CD14-positive monocyte (primary cell): ENCODE results near the gene SNN. TPM values are rescaled to one million over a fixed set of nuclear protein-coding genes. Genes with fewer than 3 reads are reported as not detected.

Experiments used
- DNase-seq, 3 donors: peaks; one replicate each; pipeline ENCODE4 v3.0.0-alpha.2; 2011 to 2022
- H2AFZ ChIP-seq: 2 replicates; pipeline ENCODE4 v1.6.0; 2012; ENCODE audit warnings: mild to moderate bottlenecking, low read depth, low read length, inconsistent platforms; ENCODE audit not compliant: insufficient read depth, poor library complexity, severe bottlenecking
- H3K27ac ChIP-seq, 2 donors: 1 replicate in 1 of 2; 2 replicates in 1 of 2; pipeline ENCODE4 v1.5.1; 2012 to 2013; ENCODE audit warnings: low read length in 2 of 2, control low read depth in 1 of 2, inconsistent platforms in 1 of 2, low read depth in 1 of 2, mild to moderate bottlenecking in 1 of 2
- H3K27me3 ChIP-seq, 2 donors: one replicate each; pipeline versions ENCODE4 v1.6.0 to v1.6.1; 2011 to 2013; ENCODE audit warnings: low read length in 2 of 2; ENCODE audit not compliant: control insufficient read depth in 2 of 2, insufficient read depth in 2 of 2
- H3K36me3 ChIP-seq, 2 donors: replicated peaks in 1 of 2; 1 replicate in 1 of 2; 2 replicates in 1 of 2; pipeline versions ENCODE4 v1.5.1 to v1.6.1; 2012 to 2013; ENCODE audit warnings: low read length in 2 of 2, control low read depth in 1 of 2, inconsistent platforms in 1 of 2, mild to moderate bottlenecking in 1 of 2; ENCODE audit not compliant: insufficient read depth in 2 of 2, control insufficient read depth in 1 of 2
- H3K4me1 ChIP-seq, 2 donors: 1 replicate in 1 of 2; 2 replicates in 1 of 2; pipeline versions ENCODE4 v1.5.1 to v1.6.1; 2012 to 2013; ENCODE audit warnings: low read length in 2 of 2, control low read depth in 1 of 2, inconsistent platforms in 1 of 2, mild to moderate bottlenecking in 1 of 2, moderate library complexity in 1 of 2; ENCODE audit not compliant: insufficient read depth in 2 of 2, control insufficient read depth in 1 of 2
- H3K4me2 ChIP-seq: replicated peaks from 2 replicates; pipeline ENCODE3; 2012; ENCODE audit warnings: low read length, moderate library complexity, mild to moderate bottlenecking; ENCODE audit not compliant: poor library complexity, severe bottlenecking; ENCODE audit errors: extremely low read depth
- H3K4me3 ChIP-seq, 3 experiments: fragments of 200-600 bp in 1 of 3; sonication (generic) in 1 of 3; replicated peaks in 1 of 3; 1 replicate in 2 of 3; 2 replicates in 1 of 3; pipeline ENCODE4 v1.5.1; 2011 to 2013; ENCODE audit warnings: low read length in 3 of 3, mild to moderate bottlenecking in 3 of 3, control low read depth in 2 of 3, low read depth in 2 of 3, inconsistent platforms in 1 of 3, moderate library complexity in 1 of 3
- H3K79me2 ChIP-seq: 2 replicates; pipeline ENCODE4 v1.6.0; 2012; ENCODE audit warnings: mild to moderate bottlenecking, control low read depth, inconsistent platforms, low read length, moderate library complexity; ENCODE audit not compliant: insufficient read depth
- H3K9ac ChIP-seq: 2 replicates; pipeline ENCODE4 v1.6.0; 2017; ENCODE audit warnings: low read length, mild to moderate bottlenecking; ENCODE audit not compliant: insufficient read depth, poor library complexity, severe bottlenecking
- H3K9me3 ChIP-seq, 2 donors: replicated peaks in 1 of 2; 1 replicate in 1 of 2; 2 replicates in 1 of 2; pipeline versions ENCODE4 v1.5.1 to v1.6.1; 2012 to 2013; ENCODE audit warnings: low read length in 2 of 2, control low read depth in 1 of 2; ENCODE audit not compliant: control insufficient read depth in 1 of 2, insufficient read depth in 1 of 2
- H4K20me1 ChIP-seq: 2 replicates; pipeline ENCODE4 v1.6.0; 2012; ENCODE audit warnings: mild to moderate bottlenecking, low read length, control low read depth, moderate library complexity; ENCODE audit not compliant: insufficient read depth
- H3K27ac Mint-ChIP-seq, 7 donors: one replicate each; pipeline ENCODE4 v1.8.0; 2020; ENCODE audit warnings: mild to moderate bottlenecking in 7 of 7, mixed read lengths in 7 of 7, moderate library complexity in 6 of 7, inconsistent platforms in 2 of 7
- H3K27me3 Mint-ChIP-seq, 3 donors: one replicate each; pipeline ENCODE4 v1.8.0; 2021 to 2022; ENCODE audit warnings: low read depth in 3 of 3, mild to moderate bottlenecking in 3 of 3, mixed read lengths in 3 of 3, moderate library complexity in 3 of 3, inconsistent platforms in 1 of 3
- H3K36me3 Mint-ChIP-seq, 2 donors: one replicate each; pipeline ENCODE4 v1.8.0; 2020; ENCODE audit warnings: mixed read lengths in 2 of 2, inconsistent platforms in 1 of 2, mild to moderate bottlenecking in 1 of 2
- H3K4me1 Mint-ChIP-seq: one replicate; pipeline ENCODE4 v1.8.0; 2020; ENCODE audit warnings: mild to moderate bottlenecking, mixed read lengths
- H3K4me3 Mint-ChIP-seq, 2 donors: one replicate each; pipeline ENCODE4 v1.8.0; 2020; ENCODE audit warnings: mild to moderate bottlenecking in 2 of 2, mixed read lengths in 2 of 2, moderate library complexity in 1 of 2
- H3K9me3 Mint-ChIP-seq, 7 donors: one replicate each; pipeline ENCODE4 v1.8.0; 2020 to 2022; ENCODE audit warnings: mixed read lengths in 7 of 7, mild to moderate bottlenecking in 6 of 7, moderate library complexity in 6 of 7, inconsistent platforms in 2 of 7
- WGBS: methylation state at CpG from one replicate; pipeline ENCODE4 v1.1.5; 2013; ENCODE audit warnings: missing lambda C conversion rate; ENCODE audit not compliant: insufficient coverage; 5-methylcytosine and 5-hydroxymethylcytosine counted together
- intact Hi-C, 2 donors: fragments of 100-400 bp; cut with micrococcal nuclease; formaldehyde crosslinking; loops; one replicate each; pipeline versions ENCODE4 v1.15.0 to v1.15.1; 2023
- polyA plus RNA-seq, 3 donors: library from polyadenylated mRNA; depleted of rRNA in 1 of 3; unstranded in 2 of 3; stranded (reverse) in 1 of 3; fragments of 300-500 nt in 2 of 3; fragments of >200 nt in 1 of 3; fragmentation: Illumina TruSeq in 2 of 3; gene quantifications; 1 replicate in 2 of 3; 2 replicates in 1 of 3; pipeline ENCODE4 v1.2.3, GENCODE V29; 2012 to 2021
- TF ChIP-seq, protein P1 (sequence below): fragments of 200-600 bp; IDR thresholded peaks from one replicate; pipeline ENCODE4 v1.8.0; 2022; ENCODE audit warnings: antibody characterized with exemption, mild to moderate bottlenecking

Gene SNN
- polyA plus RNA-seq, 3 donors: 89.4 to 111 (median 91.7) TPM

DNA sequence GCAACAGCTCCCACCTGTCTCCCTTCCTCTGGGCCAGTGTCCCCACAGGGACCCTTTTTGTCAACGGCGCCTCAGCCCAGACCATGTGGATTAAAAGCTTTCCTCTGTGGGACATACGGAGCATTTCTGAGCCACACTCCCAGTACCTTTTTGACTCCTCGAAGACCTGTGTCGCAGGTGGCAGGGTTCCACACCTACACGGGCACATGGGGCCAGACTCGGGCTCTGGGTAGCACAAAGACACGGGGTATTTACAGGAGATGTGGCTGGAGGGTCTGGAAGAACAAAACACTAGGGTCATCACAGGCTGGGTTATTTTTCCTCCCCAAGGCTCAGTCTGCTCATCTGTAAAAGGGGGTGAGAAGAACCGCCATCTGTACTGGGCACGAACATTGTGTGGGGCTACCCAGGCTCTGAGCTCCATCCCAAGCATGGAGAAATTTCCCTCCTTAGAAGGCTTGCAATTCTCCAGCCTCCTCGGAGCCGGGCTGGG is 32.5 kb upstream of the SNN start:
- Histone ChIP-seq H3K9ac (no peak overlapping the region), H4K20me1 (no peaks in the 10 kb centered on the region), H3K4me2 (no peak overlapping the region), H3K4me1 (peaks cover 44 to 46% of the 10 kb centered on the region in 2 donors), H3K36me3 (no peaks in the 10 kb centered on the region), H3K27ac (no peak overlapping the region), H3K4me3 (no peak overlapping the region), H3K27me3 (no peaks in the 10 kb centered on the region), H3K9me3 (no peaks in the 10 kb centered on the region), H2AFZ (no peak overlapping the region), H3K79me2 (no peaks in the 10 kb centered on the region)
- no peak overlapping the region for H3K4me3 Mint-ChIP-seq
- H3K4me1 Mint-ChIP-seq: peaks cover 55% of the 10 kb centered on the region
- no peak for DNase-seq
- peaks cover 0 to 5% (median 0%) of the 10 kb centered on the region in 7 donors for H3K9me3 Mint-ChIP-seq
- intact Hi-C loops: loop anchor here in 1 of 2 donors (1.0 kb wide), 1 partner anchor 8 kb away; no protein-coding TSS in a partner anchor
- no peak overlapping the region for H3K27ac Mint-ChIP-seq
- H3K27me3 Mint-ChIP-seq: peaks cover 4 to 24% (median 10%) of the 10 kb centered on the region in 3 donors
- peaks cover 0 to 2% of the 10 kb centered on the region in 2 donors for H3K36me3 Mint-ChIP-seq
- 96% methylated on average over 5 of the region's 12 CpGs for WGBS
- TF ChIP-seq, protein P1, sequence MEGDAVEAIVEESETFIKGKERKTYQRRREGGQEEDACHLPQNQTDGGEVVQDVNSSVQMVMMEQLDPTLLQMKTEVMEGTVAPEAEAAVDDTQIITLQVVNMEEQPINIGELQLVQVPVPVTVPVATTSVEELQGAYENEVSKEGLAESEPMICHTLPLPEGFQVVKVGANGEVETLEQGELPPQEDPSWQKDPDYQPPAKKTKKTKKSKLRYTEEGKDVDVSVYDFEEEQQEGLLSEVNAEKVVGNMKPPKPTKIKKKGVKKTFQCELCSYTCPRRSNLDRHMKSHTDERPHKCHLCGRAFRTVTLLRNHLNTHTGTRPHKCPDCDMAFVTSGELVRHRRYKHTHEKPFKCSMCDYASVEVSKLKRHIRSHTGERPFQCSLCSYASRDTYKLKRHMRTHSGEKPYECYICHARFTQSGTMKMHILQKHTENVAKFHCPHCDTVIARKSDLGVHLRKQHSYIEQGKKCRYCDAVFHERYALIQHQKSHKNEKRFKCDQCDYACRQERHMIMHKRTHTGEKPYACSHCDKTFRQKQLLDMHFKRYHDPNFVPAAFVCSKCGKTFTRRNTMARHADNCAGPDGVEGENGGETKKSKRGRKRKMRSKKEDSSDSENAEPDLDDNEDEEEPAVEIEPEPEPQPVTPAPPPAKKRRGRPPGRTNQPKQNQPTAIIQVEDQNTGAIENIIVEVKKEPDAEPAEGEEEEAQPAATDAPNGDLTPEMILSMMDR: no peak

- Histone ChIP-seq H3K79me2 (no peaks in the 10 kb centered on the region), H2AFZ (no peak overlapping the region), H3K4me3 (no peak overlapping the region), H3K9ac (no peak overlapping the region), H3K36me3 (no peaks in the 10 kb centered on the region), H3K9me3 (no peaks in the 10 kb centered on the region), H3K27me3 (no peaks in the 10 kb centered on the region), H4K20me1 (no peaks in the 10 kb centered on the region), H3K27ac (no peak overlapping the region), H3K4me1 (peaks cover 49 to 51% of the 10 kb centered on the region in 2 donors), H3K4me2 (no peak overlapping the region)
- Mint-ChIP-seq H3K27ac (no peak overlapping the region), H3K36me3 (peaks cover 0 to 2% of the 10 kb centered on the region in 2 donors), H3K4me3 (no peak overlapping the region), H3K9me3 (peaks cover 0 to 5% (median 0%) of the 10 kb centered on the region in 7 donors), H3K27me3 (peaks cover 4 to 22% (median 10%) of the 10 kb centered on the region in 3 donors), H3K4me1 (peaks cover 60% of the 10 kb centered on the region)
- TF ChIP-seq, protein P1: no peak
- intact Hi-C loops: loop anchor here in 1 of 2 donors (1.0 kb wide), 1 partner anchor 9 kb away; no protein-coding TSS in a partner anchor
- 45% methylated on average over 13 of the region's 14 CpGs for WGBS
- DNase-seq: no peak
Observed at GRCh38 chr16:11636172-11636721, 32.0 kb upstream of the SNN start.
